ENCODE measurements around the gene ZNF827. TPM values are rescaled to one million over a fixed set of nuclear protein-coding genes. Genes with fewer than 3 reads are reported as not detected.

Gene ZNF827
- total and polyA plus RNA-seq, 2 of the 8 experiments (the other 6 are each of a cell fraction or from before 2014, with no cell fraction given): 25.3 to 26.2 TPM

GRCh38 chr4:145720656-145721055 lies 218.0 kb downstream of the ZNF827 start (continued):
- no peak for TF ChIP-seq CHD7 (IDR thresholded peaks at IDR 0.05; ENCODE audit: insufficient replicate concordance, low read length)

Measured in H1 (cell line).